ENCODE measurements around the gene RAB6B.

RAB6B gene

GRCh38 chr3:133854264-133855001 lies 41.2 kb downstream of the RAB6B start:
- no peak for DNase-seq

GRCh38 chr3:133853925-133854227 lies 41.8 kb downstream of the RAB6B start:
- no peak for DNase-seq

- DNase-seq = no peak
These were observed 42.4 kb downstream of the RAB6B start for GRCh38 chr3:133853063-133853924.

GRCh38 chr3:133851931-133852330 lies 43.8 kb downstream of the RAB6B start:
- DNase-seq = no peak

GRCh38 chr3:133851266-133851906 lies 44.3 kb downstream of the RAB6B start:
- DNase-seq = no peak

- DNase-seq = no peak
These were observed 45.6 kb downstream of the RAB6B start for GRCh38 chr3:133850034-133850433.

- DNase-seq = no peak
These were observed 46.3 kb downstream of the RAB6B start for GRCh38 chr3:133849346-133849745.

GRCh38 chr3:133845127-133845526 lies 50.6 kb downstream of the RAB6B start:
- no peak for DNase-seq

GRCh38 chr3:133843634-133844033 lies 52.0 kb downstream of the RAB6B start:
- no peak for DNase-seq

GRCh38 chr3:133842158-133842557 lies 53.5 kb downstream of the RAB6B start:
- no peak for DNase-seq

GRCh38 chr3:133841196-133841595 lies 54.5 kb downstream of the RAB6B start:
- no peak for DNase-seq

GRCh38 chr3:133840767-133841166 lies 54.9 kb downstream of the RAB6B start:
- no peak for DNase-seq

- no peak for DNase-seq
These were observed 55.5 kb downstream of the RAB6B start for GRCh38 chr3:133840055-133840737.

- no peak for DNase-seq
These were observed 56.5 kb downstream of the RAB6B start for GRCh38 chr3:133838916-133839800.

GRCh38 chr3:133838296-133838789 lies 57.3 kb downstream of the RAB6B start:
- no peak for DNase-seq

- DNase-seq = no peak
These were observed 58.0 kb downstream of the RAB6B start for GRCh38 chr3:133837487-133838295.

GRCh38 chr3:133836497-133837158 lies 59.1 kb downstream of the RAB6B start:
- no peak for DNase-seq

- no peak for DNase-seq
These were observed 59.7 kb downstream of the RAB6B start for GRCh38 chr3:133835961-133836360.

GRCh38 chr3:133835418-133835743 lies 60.3 kb downstream of the RAB6B start:
- DNase-seq = no peak

GRCh38 chr3:133834621-133835417 lies 60.9 kb downstream of the RAB6B start:
- DNase-seq = no peak

All from left hindlimb (tissue), 1 donor.